ENCODE data around the gene OVAAL.

OVAAL gene

DNA sequence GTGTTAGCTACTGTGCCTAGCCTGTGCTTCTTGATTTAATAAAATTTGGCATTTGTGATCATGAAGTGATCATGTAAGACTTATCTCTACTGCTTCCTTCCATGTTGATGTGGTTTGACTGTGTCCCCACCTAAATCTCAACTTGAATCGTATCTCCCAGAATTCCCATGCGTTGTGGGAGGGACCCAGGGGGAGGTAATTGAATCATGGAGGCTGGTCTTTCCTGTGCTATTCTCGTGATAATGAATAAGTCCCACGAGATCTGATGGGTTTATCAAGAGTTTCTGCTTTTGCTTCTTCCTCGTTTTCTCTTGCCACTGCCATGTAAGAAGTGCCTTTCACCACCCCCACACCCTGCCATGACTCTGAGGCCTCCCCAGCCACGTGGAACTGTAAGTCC is at the start of gene OVAAL:
OVAAL (plus strand) TSS at position 301 of the 400 bp plus-strand sequence.
- no peak for DNase-seq

DNA sequence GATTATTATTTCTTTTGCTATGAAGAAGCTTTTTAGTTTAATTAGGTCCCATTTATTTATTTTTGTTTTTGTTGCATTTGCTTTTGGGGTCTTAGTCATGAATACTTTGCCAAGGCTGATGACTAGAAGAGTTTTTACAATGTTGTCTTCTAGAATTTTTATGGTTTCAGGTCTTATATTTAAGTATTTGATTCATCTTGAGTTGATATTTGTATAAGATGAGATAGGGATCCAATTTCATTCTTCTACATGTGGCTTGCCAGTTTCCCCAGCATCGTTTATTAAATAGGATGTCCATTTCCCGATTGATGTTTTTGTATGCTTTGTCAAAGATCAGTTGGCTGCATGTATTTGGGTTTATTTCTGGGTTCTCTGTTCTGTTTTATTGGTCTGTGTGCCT is 47.9 kb upstream of the OVAAL start:
- no peak for DNase-seq

DNA sequence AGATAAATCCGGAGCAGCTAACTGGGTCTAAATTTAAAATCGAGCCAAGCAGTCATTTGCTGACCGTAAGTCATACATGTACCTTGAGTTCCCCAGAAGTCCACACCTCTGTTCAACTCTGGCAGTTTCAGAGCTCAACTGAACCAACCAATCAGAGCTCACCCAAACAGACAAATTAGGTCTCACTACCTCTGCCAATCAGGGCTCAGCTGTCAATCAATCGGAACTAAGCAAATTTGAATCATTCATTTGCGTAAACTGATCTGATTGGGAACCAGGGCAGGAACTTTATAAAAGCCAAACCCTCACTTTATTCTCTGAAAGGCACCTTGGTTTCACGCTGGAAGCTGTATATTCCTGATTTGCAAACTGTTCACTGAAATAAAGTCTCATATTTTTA is 45.2 kb upstream of the OVAAL start:
- no peak for DNase-seq

DNA sequence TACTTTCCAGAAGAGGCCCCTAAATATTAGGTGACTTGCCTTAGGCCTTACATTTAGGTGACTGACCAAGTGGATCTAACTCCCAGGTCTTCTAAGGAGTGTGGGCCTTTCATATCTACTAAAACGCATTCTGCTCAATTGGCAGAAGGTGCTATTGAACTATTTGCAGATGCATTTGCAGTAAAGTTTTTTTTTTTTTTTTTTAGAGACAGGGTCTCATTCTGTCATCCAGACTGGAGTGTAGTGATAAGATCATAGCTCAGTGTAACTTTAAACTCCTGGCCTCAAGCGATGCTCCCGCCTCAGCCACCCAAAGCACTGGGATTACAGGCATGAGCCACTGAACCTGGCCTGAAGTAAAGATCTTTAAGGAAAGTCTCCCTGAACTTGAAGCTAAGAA is 43.4 kb upstream of the OVAAL start:
- DNase-seq = no peak

DNA sequence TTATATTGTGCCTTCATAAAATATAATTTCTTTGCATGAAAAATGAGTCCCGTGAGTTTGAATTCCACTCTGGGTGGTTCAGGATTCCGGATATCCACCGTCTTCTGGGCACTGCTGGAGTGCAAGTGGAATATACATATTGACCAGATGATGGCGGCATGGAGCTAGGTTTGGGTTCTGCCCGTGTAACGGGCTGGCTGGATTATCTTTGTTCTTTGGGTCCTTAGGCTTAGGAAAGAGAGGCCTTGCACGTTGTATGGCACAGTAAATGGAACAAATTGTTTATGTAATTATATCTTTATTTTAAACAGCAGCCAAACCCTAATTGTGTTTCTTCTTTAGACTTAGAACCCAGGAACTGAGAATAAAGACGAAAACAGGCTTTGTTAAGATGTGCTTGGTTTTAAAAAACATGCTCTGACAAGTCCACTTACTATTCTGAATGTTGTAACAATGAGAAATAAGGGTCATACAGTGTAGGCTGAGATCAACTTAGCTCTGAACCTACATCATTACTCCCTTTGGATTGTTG is 42.8 kb upstream of the OVAAL start:
- peak; percentile 77 for DNase-seq

DNA sequence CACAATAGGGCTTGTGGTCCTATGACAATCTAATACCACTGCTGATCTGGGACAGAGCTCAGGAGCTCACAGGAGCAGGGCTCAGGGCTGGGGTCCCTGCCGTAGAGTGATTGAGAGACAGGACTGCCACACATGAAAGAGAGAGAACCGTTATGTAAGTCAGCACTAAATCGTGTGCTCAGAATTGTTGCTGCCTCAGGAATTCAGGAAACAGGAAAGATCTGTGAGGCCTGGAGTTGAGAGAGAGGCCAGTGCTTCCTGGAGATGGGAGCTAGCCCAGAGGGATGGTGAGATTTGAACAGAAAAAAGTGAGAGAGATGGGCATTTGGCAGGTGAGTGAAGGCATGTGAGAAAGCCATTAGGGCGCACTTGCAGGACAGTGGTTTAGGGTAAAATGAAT is 38.9 kb upstream of the OVAAL start:
- DNase-seq = no peak

DNA sequence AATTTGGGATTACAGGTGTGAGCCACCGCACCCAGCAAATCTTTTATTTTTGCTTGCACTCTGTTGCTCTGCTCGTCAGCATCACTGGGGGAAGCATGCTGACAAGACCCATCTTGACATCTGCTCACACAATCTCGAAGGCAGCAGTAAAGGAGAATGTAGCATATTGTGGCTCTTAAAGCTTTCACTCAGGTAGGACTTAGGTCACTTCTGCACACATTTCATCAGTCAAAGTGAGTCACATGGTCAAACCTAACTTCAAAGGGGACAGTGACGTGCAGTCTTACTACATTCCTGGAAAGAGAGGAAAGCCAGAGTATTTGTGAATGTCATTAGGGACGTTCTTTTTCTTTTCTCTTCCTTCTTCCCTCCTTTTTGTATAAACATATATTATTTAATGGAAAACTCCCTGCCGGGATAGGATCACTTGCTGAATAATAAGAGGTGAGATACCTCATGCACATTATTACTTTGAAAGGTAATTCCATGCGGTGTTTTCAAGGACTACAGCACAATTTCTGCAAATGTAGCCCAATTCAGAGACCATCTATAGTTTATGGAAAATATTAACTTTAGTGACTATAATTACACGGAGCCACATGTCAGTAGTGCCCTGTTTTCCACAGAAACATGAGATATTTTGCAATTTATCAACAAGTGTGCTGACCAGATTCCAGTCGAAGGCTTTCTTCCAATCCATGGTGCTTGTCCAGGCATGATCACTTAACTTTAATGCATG is 37.1 kb upstream of the OVAAL start:
- DNase-seq = no peak

DNA sequence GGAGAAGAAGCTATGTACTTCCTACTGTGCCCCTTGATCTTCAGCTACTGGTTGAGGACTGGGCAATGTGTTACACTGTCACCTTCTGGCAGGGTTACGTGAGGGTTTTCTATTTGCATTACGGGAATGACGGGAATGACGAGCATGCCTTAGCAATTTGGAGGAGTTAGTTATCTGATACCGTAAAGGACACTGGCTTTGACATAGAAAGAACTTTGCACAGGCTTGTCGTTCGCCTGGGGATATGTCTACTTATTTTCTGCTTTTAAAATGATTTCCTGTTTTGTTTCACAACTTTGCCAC is 36.6 kb upstream of the OVAAL start:
- no peak for DNase-seq

DNA sequence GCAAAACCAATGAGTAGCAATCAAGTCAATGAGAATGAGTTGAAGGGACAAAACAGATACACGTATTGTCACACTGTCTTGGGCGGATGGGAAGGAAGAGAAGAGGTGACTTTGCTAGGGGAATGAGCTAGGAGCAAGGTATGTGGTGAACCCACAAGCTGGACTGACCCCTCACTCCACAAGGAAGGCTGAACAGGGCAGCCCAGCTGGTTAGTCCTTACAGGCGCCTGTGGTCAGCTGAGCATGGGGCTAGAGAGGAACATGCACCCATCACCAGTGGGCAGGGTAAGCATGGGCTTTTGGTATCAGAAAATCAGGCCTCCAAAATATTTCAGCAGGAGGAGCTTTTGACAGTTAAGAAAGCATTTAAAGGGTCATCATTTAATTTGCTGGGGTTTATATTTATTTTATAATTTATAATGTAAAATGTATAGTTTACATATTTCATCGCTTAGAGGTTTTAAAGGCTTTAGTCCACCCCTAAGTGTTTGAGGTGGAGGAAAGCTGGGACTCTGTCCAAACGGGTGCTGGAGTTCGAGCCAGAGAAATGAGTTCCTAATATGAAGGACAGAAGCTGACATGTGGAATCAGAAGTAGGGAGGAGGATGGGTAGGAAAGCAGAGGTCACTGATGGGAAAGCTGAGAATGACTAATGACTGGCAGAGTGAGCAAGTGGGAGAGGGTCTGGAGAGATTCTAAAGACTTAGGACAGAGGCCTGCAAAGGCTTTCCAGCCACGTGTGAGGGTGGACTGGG is 34.4 kb upstream of the OVAAL start:
- DNase-seq = no peak

DNA sequence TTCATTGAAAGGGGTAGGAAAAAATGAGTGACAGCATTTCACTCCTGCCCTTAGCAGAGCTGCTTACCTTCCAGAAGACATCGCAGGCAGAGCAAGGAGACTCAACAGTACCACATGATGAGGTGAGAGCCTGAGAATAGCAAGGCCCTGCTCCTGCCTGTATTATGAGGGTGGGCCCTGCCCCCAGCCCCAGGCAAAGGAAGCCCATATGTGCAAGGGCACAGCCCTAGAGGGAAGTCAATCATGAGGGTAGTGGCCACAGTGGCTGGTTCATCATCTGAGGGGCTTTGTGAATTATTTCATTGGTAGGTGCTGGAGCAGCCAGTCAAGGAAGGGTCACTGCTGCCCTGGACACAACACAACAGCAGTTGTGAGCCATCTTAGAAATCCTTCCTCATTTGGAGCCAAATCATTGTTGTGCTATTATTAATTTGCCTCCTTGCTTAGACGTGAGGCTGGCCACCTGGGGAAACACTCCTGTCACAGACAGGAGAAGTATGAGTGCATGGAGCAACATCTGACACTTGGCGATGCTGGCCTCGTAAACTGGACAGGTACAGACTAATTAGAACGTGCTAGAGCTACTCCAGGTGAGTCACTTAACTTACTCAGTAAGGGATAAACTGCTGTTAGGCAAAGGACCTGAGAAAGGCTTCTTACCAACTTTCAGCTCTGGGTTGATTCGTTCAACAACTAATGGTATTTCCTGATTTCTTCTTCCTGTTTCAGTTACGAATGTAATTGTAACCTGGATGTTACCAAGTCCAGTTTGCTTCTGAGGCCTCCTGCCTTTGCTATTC is 33.6 kb upstream of the OVAAL start:
- no peak for DNase-seq

DNA sequence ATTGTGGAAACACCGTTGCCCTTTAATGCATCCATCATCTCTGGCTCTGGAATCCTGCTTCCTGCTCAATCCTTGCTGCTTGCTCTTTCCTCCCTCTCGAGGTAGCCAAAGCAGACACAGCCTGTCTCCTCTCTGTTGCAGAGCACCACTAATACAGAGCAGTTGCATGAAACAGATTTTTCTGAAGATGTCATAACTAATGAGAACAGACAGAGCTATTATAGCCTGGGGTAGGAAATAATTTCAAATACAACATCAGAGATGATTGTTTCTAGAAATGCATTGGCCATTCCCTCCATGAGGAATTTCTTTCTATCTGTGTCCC is 33.1 kb upstream of the OVAAL start:
- DNase-seq = no peak

DNA sequence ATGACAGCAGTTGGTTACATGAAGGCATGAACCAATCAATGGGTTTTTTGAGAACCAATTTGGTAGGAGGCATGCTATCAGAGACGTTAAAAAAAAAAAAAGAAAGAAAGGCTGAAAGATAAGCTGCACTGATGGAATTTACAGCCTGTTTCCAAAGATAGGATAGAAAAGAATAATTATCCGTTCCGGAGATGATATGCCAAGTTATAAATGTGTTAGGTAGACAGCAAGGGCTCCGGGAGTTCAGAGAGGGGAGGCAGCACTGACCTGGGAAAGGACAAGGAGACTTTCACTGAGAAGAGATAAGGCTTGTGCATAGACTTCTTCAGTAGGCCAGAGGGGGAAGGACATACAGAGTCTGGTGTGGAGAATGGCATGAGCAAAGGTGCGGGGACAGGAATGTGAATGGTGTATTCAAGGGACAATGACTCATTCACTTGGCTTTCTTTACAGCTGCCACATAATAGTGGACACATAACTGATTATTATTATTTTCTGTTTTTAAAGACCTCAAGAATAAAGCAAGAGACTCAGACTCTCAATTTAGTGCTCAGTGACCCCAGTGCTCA is 31.6 kb upstream of the OVAAL start:
- no peak for DNase-seq

DNA sequence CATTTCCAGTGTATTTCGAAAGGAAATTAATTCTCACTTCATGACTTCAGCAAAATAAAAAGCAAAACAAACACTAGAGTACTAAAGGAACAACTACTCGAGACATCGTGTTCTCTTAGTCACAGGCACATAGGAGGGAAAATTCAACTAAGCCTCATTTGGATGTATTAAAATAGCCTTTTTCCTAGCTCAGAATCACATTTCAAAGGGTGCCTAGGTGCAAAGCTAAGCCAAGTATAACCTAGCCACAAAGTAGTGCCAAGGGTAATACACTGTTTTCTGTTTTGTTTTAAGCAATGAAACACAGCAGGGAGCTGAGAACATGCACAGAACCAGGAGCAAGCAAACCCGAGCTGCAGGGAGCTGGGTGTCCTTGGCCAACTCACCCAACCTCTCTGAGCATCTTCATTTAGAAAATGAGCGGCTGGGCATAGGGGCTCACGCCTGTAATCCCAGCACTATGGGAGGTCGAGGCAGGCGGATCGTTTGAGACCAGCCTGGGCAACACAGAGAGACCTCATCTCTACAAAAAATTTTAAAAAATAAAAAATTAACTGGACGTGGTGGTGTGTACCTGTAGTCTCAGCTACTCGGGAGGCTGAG is 29.8 kb upstream of the OVAAL start:
- DNase-seq = no peak

DNA sequence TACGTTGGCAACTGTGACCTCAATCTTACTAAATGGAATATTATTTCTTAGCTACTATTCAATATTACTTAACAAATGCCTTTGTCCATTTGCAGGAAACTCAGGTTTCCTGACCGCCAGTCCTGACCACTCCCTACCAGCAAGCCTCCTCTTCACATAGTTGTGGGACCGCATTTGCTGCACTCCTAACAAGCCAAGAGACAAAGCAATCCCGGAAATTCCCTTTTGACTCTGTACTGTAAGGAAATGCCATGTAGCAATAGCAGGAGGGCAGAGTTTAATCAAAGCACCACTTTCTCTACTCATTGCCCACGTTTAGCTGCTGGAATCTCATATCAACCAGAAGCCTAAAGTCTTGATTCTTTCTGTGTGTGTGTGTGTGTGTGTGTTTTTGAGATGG is 28.3 kb upstream of the OVAAL start:
- no peak for DNase-seq

DNA sequence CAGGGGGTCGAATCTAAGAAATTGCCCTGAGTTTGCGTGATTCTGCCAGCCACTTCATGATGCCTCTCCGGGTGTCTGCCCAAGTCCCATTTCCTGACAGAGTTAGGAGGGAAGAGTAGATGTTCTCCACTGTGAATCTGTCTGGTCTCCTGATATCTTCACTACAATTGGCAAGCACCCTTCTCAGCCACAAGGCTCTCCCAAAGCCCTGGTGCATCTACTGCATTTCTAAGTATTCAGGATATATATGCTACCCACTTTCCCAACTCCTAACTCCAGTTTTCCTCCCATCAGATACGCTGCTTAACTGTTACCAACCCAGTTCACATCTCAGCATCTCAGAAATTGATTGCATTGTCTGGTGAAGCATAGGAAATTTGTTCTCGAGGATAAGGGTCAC is 25.9 kb upstream of the OVAAL start:
- no peak for DNase-seq

DNA sequence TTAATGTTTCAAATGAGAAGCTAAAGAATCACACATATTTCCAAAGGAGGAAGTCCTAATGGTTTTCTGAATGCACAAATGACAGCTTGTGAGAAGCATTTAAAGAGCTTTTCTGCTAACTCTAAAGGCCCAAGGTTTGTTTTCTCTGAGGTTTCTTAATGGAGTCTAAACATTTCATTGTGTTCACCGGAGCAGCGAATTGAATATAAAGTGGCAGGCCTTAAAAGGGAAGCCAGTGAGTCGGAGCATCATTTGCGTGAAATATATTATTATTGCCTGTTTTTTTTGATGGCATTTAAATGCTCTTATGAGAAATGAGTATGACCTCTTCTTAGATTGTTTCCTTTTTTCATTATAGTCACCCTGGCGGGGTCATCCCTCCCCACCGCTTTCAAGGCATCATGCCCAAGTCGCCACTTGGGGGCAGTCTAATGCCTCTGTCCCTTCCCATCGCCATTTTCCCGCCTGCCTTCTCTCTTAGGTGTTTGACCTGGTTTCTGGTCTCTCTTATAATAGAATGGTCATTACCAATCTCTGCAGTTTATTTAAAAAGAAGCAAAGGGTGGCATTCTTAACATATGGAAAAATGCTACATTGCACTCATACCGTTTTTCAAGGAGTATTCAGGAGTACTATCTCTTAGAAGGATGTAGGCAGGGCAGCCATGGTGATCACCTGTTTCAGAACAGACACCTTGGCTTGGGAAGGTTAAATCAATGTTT is 25.3 kb upstream of the OVAAL start:
- peak; percentile 64 for DNase-seq

DNA sequence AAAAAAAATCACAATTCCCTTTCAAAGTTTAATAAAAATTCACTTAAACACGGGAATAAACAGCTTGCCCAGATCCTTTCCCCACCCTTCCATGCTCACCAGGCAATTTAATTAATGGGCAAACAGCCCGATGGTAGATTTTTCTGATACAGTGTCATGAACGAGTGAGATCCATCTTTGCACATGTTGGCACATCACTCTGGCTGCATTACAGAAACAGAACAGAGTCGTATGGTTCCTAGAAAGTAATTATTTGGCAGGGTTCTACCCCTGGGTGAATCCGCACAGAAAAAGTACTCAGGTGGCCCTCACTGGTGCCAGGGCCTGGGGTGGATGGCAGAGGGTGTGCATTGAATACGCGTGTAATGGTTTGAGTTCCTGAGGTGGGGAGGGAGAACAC is 24.6 kb upstream of the OVAAL start:
- no peak for DNase-seq

DNA sequence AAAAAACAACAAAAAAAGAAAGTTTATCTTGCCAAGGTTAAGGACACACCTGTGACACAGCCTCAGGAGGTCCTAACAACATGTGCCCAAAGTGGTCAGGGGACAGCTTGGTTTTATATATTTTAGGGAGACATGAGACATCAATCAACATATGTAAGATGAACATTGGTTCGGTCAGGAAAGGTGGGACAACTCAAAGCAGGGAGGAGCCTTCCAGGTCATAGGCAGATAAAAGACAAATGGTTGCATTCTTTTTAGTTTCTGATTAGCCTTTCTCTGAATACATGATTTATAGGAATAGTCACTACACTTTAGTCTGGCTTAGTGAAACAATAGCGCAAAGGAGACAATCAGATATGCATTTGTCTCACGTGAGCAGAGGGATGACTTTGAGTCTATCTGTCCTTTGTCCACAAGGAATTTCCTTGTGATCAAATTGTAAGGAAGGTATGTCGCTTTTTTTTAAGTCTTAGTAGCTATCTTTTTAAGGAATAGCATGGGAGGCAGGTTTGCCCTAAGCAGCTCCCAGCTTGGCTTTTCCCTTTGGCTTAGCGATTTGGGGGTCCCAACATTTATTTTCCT is 23.3 kb upstream of the OVAAL start:
- no peak for DNase-seq

DNA sequence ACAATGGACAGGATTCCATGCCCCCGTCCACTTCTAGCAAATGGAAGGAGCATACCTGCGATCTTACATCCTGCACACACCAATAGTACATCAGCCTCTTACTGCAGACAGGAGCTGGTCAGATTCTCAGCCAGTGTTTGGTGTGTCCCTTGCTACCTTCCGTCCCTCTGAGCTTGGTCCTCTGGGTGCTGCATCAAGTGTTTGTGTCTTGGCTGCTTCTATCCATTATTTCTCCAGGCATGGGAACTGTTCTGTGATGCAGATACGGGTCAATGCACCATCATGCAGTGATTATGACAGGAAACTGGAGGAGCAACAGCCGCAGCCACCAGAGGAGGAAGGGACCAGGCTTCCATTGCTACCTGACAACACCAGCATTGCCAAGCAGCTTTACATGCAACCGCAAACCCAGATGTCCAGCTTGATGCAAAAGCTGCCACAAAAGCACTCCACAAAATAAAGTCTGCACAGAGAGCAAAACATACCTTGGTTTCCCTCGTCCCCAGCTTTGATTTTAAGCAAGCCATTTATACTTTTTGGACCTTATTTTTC is 21.9 kb upstream of the OVAAL start:
- DNase-seq = no peak

DNA sequence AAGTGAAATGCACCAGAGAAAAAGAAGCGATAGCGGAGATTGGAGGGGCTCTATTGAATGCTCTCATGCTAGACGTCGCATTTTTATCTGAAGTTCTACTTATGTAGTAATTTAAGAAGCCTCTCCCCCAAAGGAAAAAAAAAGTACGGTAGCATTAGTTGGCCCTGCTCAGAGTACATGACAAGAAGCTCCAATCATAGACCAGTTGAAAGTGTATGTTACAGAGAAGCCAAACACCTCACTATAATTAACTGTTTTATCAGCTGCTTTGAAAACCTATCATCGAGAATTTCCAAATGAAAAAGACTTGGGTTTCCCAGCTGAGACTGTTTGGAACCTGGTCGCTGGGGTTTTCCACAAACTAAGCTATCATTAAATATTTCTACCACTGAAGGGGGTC is 19.6 kb upstream of the OVAAL start:
- DNase-seq = no peak

DNA sequence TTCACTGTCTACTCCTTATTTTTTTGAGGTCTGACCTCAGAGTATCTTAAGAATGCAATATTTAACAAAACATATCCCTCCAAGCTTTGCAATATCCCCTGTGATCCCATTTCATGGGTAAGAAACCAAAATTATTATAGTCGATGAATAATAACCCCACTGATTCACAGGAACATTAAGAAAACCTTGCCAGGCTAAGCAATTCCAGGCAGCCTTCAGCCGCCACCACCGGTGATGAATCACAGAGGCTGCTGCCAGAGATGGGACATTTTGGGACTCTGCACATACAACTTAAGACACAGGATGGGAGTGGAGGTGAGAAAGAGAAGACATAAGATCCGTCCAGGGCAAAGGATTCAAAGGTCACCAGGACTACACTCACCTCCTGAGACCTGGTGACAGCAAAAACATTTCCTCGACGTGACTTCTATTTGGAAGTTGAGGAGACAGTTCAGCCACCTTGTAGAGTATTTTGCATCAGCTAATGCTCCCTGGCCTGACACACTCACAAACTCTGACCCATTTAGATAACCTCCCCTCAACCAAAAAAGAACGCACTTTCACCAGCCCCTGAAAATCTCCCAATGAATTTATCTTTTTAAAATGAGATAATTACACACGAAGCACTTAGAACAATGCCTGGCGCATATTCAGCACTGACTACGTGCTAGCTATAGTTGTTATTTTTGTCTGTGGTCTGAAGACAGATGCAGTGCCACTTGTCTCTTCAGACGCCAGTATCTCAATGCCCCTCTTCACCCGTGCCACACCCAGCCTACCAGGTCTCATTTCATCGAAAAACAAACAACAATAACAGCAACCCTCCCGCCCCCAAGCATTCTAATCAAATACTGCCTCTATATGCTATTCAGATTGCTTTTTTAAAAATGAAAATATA is 17.8 kb upstream of the OVAAL start:
- DNase-seq = peak; percentile 9
